Cardiac fibroblast (primary cell): ENCODE results near the gene GATAD2B.

Experiments
- DNase-seq, 2 donors: peaks; one replicate each; pipeline versions ENCODE4 v3.0.0 to v3.0.0-alpha.2; 2010; ENCODE audit warnings: low read depth in 2 of 2
- H3K4me3 ChIP-seq, 2 donors: replicated peaks in 1 of 2; 1 replicate in 1 of 2; 2 replicates in 1 of 2; pipeline ENCODE4 v1.5.1; 2011; ENCODE audit warnings: low read depth in 2 of 2, low read length in 2 of 2, mild to moderate bottlenecking in 2 of 2, moderate library complexity in 1 of 2
- TF ChIP-seq, protein P1 (sequence below): IDR thresholded peaks from one replicate; pipeline ENCODE4 v1.5.1; 2011; ENCODE audit warnings: low read depth, mild to moderate bottlenecking, low read length, inconsistent platforms

Gene GATAD2B

DNA sequence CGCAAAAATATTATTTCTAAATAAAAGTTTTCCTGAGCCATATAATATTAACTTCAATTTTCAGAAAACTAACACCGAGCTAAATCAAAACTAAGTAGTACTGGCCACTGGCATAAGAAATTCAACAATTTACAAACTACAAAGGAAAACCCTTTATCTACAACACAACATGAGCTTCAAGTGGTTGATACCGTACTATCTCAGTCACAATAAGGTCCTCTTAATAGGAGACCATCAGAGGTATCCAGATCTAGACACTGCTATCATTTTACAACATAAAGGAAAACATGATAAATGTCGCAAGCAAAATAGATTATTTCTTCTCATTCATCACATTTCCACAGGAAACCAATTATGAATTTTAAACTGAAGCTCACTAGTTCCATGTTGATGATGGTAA, 39.5 kb downstream of the GATAD2B start:
- H3K4me3 ChIP-seq, result no peak overlapping the region
- DNase-seq, result no peak
- TF ChIP-seq, protein P1, sequence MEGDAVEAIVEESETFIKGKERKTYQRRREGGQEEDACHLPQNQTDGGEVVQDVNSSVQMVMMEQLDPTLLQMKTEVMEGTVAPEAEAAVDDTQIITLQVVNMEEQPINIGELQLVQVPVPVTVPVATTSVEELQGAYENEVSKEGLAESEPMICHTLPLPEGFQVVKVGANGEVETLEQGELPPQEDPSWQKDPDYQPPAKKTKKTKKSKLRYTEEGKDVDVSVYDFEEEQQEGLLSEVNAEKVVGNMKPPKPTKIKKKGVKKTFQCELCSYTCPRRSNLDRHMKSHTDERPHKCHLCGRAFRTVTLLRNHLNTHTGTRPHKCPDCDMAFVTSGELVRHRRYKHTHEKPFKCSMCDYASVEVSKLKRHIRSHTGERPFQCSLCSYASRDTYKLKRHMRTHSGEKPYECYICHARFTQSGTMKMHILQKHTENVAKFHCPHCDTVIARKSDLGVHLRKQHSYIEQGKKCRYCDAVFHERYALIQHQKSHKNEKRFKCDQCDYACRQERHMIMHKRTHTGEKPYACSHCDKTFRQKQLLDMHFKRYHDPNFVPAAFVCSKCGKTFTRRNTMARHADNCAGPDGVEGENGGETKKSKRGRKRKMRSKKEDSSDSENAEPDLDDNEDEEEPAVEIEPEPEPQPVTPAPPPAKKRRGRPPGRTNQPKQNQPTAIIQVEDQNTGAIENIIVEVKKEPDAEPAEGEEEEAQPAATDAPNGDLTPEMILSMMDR, result no peak

DNA sequence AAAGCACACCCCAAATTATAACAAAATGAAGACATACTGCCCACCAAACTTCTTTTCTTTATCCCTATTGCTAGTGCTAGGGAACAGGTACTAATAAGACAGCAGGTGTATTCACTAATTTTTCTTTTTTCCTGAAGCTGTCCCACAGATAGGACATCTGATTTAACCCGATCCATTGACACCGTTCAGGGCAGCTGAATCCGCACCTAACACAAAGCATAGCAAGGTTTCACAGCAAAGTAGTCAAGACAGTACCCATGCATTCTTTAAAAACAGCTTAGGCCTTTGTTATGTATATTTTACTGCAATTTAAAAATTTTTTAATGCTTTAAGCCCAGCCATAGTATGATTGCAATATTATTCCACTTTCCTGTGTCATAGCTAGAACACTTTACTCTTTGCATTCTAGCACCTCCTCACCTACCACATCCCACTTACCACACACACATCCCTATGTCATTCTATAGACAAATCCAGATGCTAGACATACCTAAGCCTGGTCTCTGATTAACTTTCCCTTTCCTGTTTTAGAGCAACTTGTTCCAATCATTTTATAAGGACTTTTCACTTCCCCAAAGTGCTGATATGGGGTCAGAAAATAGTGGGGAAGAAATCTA, 40.4 kb downstream of the GATAD2B start:
- DNase-seq, result no peak
- no peak overlapping the region for H3K4me3 ChIP-seq
- TF ChIP-seq, protein P1, result no peak

DNA sequence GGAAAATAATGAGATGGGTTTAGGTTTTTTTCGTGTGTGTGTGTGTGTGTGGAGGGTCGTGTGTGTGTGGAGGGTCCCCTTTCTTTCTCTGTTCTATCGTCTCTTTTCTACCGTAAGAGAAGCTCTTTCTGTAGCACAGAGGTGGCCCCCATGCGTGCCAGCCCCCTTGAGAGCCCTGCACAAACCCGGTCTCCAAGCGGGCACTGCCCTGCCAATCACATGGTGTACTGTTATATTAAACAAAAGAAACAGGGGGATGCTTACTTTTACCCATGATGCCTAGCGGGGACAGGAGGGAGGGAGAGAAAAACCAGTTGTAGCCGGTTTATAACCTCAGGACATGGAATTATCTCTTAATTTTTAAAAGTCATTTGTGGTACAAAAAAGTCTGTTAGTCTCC, 41.0 kb downstream of the GATAD2B start:
- DNase-seq, result peak; percentile 48 to 49
- H3K4me3 ChIP-seq, result peak overlapping the region in 1 of 2 donors; percentile 24
- TF ChIP-seq, protein P1, result no peak

DNA sequence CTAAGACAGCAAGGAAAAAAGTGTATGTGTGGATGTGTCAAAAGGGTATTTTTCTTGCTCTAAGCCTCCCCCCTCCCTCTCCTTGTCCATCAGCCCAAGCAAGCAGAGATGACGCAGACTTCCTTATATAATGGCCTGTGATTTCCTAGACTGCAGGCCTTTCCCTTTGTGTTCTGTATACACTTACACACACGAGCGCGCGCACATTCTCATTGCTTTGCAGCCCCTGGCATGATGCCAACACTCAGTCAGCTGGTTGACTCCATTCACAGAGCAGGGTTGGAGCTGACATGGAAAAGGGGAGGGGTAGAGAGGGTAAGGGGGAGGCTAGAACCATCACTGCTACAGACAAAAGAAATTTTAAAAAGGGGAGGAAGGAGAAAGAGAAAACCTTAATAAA, 41.8 kb downstream of the GATAD2B start:
- peak overlapping the region in 1 of 2 donors; percentile 24 for H3K4me3 ChIP-seq
- TF ChIP-seq, protein P1, result no peak
- DNase-seq, result peak; percentile 95

DNA sequence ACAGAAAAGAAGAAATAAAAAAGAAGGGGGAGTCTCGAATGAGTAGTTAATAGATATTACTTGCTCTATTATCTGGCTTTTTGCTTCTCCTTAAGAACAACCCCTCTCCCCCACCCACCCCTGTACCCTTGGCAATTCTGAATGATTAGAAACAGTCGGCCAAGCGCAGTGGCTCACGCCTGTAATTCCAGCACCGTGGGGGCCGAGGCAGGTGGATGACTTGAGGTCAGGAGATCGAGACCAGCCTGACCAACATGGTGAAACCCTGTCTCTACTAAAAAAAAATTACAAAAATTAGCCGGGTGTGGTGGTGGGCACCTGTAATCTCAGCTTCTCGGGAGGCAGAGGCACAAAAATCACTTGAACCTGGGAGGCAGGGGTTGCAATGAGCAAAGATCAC, 42.7 kb downstream of the GATAD2B start:
- TF ChIP-seq, protein P1, result no peak
- H3K4me3 ChIP-seq, result no peak overlapping the region
- no peak for DNase-seq

DNA sequence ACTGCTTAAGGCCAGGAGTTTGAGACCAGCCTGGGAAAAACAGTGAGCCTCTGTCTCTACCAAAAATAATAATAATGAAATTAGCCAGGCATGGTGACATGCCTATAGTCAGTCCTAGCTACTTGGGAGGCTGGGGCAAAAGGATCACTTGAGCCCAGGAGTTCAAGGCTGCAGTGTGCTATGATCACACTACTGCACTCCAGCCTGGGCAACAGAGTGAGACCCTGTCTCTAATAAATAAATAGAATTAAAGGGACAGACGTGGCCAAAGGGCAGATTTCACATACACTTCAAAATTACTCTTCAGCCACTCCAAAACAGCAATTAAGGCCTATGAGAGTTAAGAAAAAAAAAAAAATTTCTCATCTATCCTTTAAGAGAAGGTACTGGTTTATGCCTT, 45.7 kb downstream of the GATAD2B start:
- no peak overlapping the region for H3K4me3 ChIP-seq
- DNase-seq, result no peak
- TF ChIP-seq, protein P1, result no peak

DNA sequence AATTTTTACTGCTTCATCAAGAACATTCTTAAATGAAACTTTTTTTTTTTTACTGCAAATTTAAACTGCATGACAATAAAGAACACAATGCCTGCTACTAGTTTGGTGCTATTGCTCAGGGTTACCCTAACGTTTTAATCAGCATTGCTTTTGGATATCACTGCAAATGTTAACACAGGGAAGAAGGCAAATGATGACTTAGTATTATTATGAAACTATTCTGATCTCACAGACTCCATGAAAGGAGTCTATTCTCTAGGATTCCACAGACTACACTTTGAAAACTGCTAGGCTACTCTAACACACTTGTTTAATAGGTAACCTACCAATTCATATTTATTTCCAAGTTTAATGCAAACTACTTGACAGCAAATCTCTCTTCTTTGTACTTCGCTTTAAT, 49.8 kb downstream of the GATAD2B start:
- TF ChIP-seq, protein P1, result no peak
- no peak overlapping the region for H3K4me3 ChIP-seq
- DNase-seq, result no peak
